ENCODE results near the gene RNU4-1. TPM values are rescaled to one million over a fixed set of nuclear protein-coding genes. Genes with fewer than 3 reads are reported as not detected.

Gene RNU4-1
- total and polyA plus RNA-seq, 2 of the 4 experiments (the other 2 are of a cell fraction): under 0.01 TPM; not detected in 1

DNA sequence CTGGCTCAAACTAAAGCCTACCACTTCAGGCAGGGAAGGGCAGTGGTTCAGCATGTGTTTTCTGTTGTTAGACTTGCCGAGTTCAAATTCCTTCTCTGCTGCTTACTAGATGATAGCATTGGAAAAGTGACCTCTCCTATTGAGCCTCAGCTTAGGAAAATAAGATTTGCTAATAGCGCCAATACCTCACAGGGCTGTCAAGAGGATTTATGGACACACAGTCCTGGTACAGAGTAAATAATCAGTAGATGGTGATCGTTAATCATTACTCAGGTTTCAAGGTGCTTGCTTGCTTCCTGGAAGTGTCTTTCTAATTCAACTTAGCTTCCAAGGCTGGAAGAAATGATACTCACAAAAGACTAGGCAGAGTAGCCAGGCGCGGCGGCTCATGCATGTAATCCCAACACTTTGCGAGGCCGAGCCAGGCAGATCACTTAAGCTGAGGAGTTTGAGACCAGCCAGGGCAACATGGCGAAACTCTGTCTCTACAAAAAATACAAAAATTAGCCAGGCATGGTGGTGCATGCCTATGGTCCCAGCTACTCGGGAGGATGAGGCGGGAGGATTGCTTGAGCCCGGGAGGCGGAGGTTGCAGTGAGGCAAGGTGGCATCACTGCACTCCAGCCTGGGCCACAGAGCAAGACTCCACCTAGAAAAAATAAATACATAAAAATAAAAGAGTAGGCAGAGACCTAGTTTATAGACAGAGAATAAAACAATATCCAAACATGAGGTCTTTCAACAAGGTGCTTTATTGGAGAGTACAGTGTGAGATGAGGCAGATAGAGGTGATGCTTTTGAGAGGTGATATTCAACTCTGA lies 28.6 kb upstream of the RNU4-1 start:
- no peaks in the 10 kb centered on the region for H3K9me1 ChIP-seq (ENCODE audit: insufficient read depth, low read length)
- no peak overlapping the region for H2AK9ac ChIP-seq (replicated peaks; ENCODE audit: low read depth, low read length, poor library complexity)
- H3K18ac ChIP-seq (ENCODE audit: low read depth, low read length): no peak overlapping the region
- WGBS, 2 experiments (ENCODE audit: extremely low coverage in 2 of 2, insufficient read length in 1 of 2): 54% methylated on average over 7 of the region's 13 CpGs; no CpG with 5 or more reads in 1 of the 2 experiments
- dilution Hi-C loops (cut with HindIII; ENCODE audit: low sequenced_read_pairs, unreplicated experiment): no loop called here
- H3K9ac ChIP-seq (ENCODE audit: low read depth, low read length): no peak overlapping the region
- no peak for ATAC-seq (ENCODE audit: low read depth)
- no peak overlapping the region for H3K14ac ChIP-seq (replicated peaks; ENCODE audit: low read depth, low read length)
- peaks cover 17% of the 10 kb centered on the region for H3K27me3 ChIP-seq (ENCODE audit: control insufficient read depth, insufficient read depth, low read length)
- H3K27ac ChIP-seq (ENCODE audit: insufficient read depth, low read length): no peak overlapping the region
- POLR2A ChIA-PET (ENCODE audit: unreplicated experiment): no interaction called here
- intact Hi-C loops (cut with micrococcal nuclease): no loop called here
- no peak overlapping the region for H2BK15ac ChIP-seq (ENCODE audit: low read depth, low read length)
- DNase-seq: no peak
- no peak overlapping the region for H2BK120ac ChIP-seq (ENCODE audit: low read depth, low read length)
- no peaks in the 10 kb centered on the region for H3K9me3 ChIP-seq (ENCODE audit: control insufficient read depth, insufficient read depth, low read length)
- CTCF ChIA-PET: interaction anchor here (1.3 kb wide), 1 partner anchor 109 kb away, joined by 3 read pairs; no protein-coding TSS in a partner anchor
- H3K36me3 ChIP-seq (ENCODE audit: control insufficient read depth, insufficient read depth, low read length): no peaks in the 10 kb centered on the region
- no peak overlapping the region for H3K4ac ChIP-seq (ENCODE audit: low read depth, low read length)
- no peak overlapping the region for H2AK5ac ChIP-seq (ENCODE audit: low read depth, low read length)
- H3K23ac ChIP-seq (ENCODE audit: low read depth, low read length): no peak overlapping the region
- no peaks in the 10 kb centered on the region for H4K20me1 ChIP-seq (ENCODE audit: insufficient read depth, low read length)
- in situ Hi-C loops (cut with MboI; ENCODE audit: low sequenced_read_pairs): no loop called here
- H3K79me1 ChIP-seq (ENCODE audit: low read depth in 1 of 2, low read length in 2 of 2): no peaks in the 10 kb centered on the region
- no peak overlapping the region for H2BK5ac ChIP-seq (ENCODE audit: low read depth, low read length, poor library complexity, severe bottlenecking)
- H3K4me1 ChIP-seq (ENCODE audit: control insufficient read depth, insufficient read depth, low read length): peaks cover 3% of the 10 kb centered on the region
- H2BK20ac ChIP-seq (ENCODE audit: low read depth, low read length): no peak overlapping the region
- no peak overlapping the region for H3K56ac ChIP-seq (ENCODE audit: extremely low read depth, insufficient read depth, low read length)
- H4K5ac ChIP-seq (ENCODE audit: low read depth, low read length): no peak overlapping the region
- H3K4me2 ChIP-seq (ENCODE audit: low read depth, low read length): no peak overlapping the region
- H3K4me3 ChIP-seq (ENCODE audit: insufficient read depth, low read depth, low read length): no peak overlapping the region
- H2AFZ ChIP-seq (replicated peaks; ENCODE audit: low read length, poor library complexity): no peak overlapping the region
- H4K91ac ChIP-seq (ENCODE audit: insufficient read depth, low read depth, low read length): no peak overlapping the region
- no TSS peak for BruUV-seq (replicated peaks)
- no peak overlapping the region for H4K8ac ChIP-seq (ENCODE audit: low read depth in 2 of 2, low read length in 2 of 2)
- TF ChIP-seq MXI1 (IDR thresholded peaks at IDR 0.05; ENCODE audit: borderline replicate concordance, low read depth, low read length): no peak
- TF ChIP-seq MAFK (IDR thresholded peaks at IDR 0.05; ENCODE audit: low read depth, low read length): no peak
- no peak for TF ChIP-seq CHD1 (IDR thresholded peaks at IDR 0.05; ENCODE audit: low read depth, low read length)
- TF ChIP-seq NFE2L2 (IDR thresholded peaks at IDR 0.05; ENCODE audit: low read depth, low read length): no peak
- TF ChIP-seq, protein P1, sequence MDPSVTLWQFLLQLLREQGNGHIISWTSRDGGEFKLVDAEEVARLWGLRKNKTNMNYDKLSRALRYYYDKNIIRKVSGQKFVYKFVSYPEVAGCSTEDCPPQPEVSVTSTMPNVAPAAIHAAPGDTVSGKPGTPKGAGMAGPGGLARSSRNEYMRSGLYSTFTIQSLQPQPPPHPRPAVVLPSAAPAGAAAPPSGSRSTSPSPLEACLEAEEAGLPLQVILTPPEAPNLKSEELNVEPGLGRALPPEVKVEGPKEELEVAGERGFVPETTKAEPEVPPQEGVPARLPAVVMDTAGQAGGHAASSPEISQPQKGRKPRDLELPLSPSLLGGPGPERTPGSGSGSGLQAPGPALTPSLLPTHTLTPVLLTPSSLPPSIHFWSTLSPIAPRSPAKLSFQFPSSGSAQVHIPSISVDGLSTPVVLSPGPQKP (IDR thresholded peaks at IDR 0.05; ENCODE audit: borderline replicate concordance, low read depth, low read length): no peak
- TF ChIP-seq RFX5 (IDR thresholded peaks at IDR 0.05; ENCODE audit: low read depth, low read length): no peak
- no peak for TF ChIP-seq SMC3 (IDR thresholded peaks at IDR 0.05; ENCODE audit: low read depth, low read length)
- TF ChIP-seq CEBPB (IDR thresholded peaks at IDR 0.05; ENCODE audit: low read depth, low read length): no peak
- no peak for TF ChIP-seq MAZ (IDR thresholded peaks at IDR 0.05; ENCODE audit: borderline replicate concordance, low read depth, low read length)
- TF ChIP-seq RCOR1 (IDR thresholded peaks at IDR 0.05; ENCODE audit: insufficient replicate concordance, low read length): no peak
- TF ChIP-seq RAD21 (IDR thresholded peaks at IDR 0.05; ENCODE audit: low read length): no peak
- TF ChIP-seq, protein P2, sequence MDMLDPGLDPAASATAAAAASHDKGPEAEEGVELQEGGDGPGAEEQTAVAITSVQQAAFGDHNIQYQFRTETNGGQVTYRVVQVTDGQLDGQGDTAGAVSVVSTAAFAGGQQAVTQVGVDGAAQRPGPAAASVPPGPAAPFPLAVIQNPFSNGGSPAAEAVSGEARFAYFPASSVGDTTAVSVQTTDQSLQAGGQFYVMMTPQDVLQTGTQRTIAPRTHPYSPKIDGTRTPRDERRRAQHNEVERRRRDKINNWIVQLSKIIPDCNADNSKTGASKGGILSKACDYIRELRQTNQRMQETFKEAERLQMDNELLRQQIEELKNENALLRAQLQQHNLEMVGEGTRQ (IDR thresholded peaks at IDR 0.05; ENCODE audit: low read depth, low read length): no peak
- TF ChIP-seq, protein P3, sequence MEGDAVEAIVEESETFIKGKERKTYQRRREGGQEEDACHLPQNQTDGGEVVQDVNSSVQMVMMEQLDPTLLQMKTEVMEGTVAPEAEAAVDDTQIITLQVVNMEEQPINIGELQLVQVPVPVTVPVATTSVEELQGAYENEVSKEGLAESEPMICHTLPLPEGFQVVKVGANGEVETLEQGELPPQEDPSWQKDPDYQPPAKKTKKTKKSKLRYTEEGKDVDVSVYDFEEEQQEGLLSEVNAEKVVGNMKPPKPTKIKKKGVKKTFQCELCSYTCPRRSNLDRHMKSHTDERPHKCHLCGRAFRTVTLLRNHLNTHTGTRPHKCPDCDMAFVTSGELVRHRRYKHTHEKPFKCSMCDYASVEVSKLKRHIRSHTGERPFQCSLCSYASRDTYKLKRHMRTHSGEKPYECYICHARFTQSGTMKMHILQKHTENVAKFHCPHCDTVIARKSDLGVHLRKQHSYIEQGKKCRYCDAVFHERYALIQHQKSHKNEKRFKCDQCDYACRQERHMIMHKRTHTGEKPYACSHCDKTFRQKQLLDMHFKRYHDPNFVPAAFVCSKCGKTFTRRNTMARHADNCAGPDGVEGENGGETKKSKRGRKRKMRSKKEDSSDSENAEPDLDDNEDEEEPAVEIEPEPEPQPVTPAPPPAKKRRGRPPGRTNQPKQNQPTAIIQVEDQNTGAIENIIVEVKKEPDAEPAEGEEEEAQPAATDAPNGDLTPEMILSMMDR (conservative IDR thresholded peaks at IDR 0.05; ENCODE audit: low read depth, low read length): no peak
- no peak for TF ChIP-seq BHLHE40 (IDR thresholded peaks at IDR 0.05; ENCODE audit: low read depth, low read length)
- TF ChIP-seq FOS (IDR thresholded peaks at IDR 0.05; ENCODE audit: low read depth, low read length): no peak

Measured in IMR-90 (cell line).